Measurements from ENCODE around the gene ZDHHC7.

- TF ChIP-seq CTCF (IDR thresholded peaks at IDR 0.05) = no peak
- TF ChIP-seq POLR2A (IDR thresholded peaks at IDR 0.05) = no peak
Measured at GRCh38 chr16:85004587-85005205, 6.6 kb downstream of the ZDHHC7 start.

Measured in thyroid gland (tissue), 4 donors.